HepG2 (cell line): ENCODE results near the gene SOX8. TPM values are rescaled to one million over a fixed set of nuclear protein-coding genes. Genes with fewer than 3 reads are reported as not detected.
A peak's percentile ranks its signal among the peaks of the same experiment; 100 is the strongest.

Experiments used
- ATAC-seq: fragments of 200-7000 bp; cut with Tn5 transposase; 3 replicates; pipeline ENCODE4 v1.9.1; 2020; ENCODE audit warnings: mild to moderate bottlenecking, moderate library complexity
- BruUV-seq: library from RNA; stranded (reverse); fragments of 400-500 nt; replicated peaks from 2 replicates; lab custom pipeline; 2021; lab: Mats Ljungman, UMichigan
- CTCF ChIA-PET: fragments of 300-600 bp; formaldehyde crosslinking; extraction: SDS; loops from one replicate; lab custom pipeline; 2021; ENCODE audit warnings: low total read pairs, inconsistent platforms, low intra/inter-chr PET ratio; lab: Yijun Ruan, JAX
- POLR2A ChIA-PET: fragments of 350-600 bp; sonication (Branson Sonifier 250); formaldehyde crosslinking; loops from one replicate; lab custom pipeline; 2020; ENCODE audit warnings: antibody characterized with exemption, inconsistent platforms; lab: Yijun Ruan, JAX
- DNase-seq: peaks from one replicate; pipeline ENCODE4 v3.0.0-alpha.2; 2015; ENCODE audit warnings: low spot score
- FAIRE-seq: peaks from 3 replicates; lab custom pipeline; 2011; peaks lifted over from hg19 to GRCh38; lab: Jason Lieb, UNC
- H2AFZ ChIP-seq: one replicate; pipeline ENCODE4 v1.6.1; 2011; ENCODE audit warnings: low read length, inconsistent platforms
- H3K27ac ChIP-seq: fragments of 300-600 bp; 3 replicates; pipeline ENCODE4 v1.8.0; 2011; ENCODE audit warnings: mixed run types, mild to moderate bottlenecking, mixed read lengths, low read length, inconsistent platforms; ENCODE audit not compliant: insufficient read depth; ENCODE audit errors: extremely low read length
- H3K27me3 ChIP-seq, 2 experiments: fragments of 200-600 bp in 1 of 2; 2 replicates in 1 of 2; 3 replicates in 1 of 2; pipeline versions ENCODE4 v1.6.0 to v1.8.0; 2011; ENCODE audit warnings: low read length in 2 of 2, mild to moderate bottlenecking in 2 of 2, moderate library complexity in 2 of 2, inconsistent platforms in 1 of 2; ENCODE audit not compliant: insufficient read depth in 2 of 2, control insufficient read depth in 1 of 2
- H3K36me3 ChIP-seq, 2 experiments: fragments of 200-600 bp in 1 of 2; replicated peaks in 1 of 2; 2 replicates in 1 of 2; 3 replicates in 1 of 2; pipeline versions ENCODE4 v1.5.1 to v1.8.0; 2011; ENCODE audit warnings: low read length in 2 of 2, inconsistent platforms in 1 of 2; ENCODE audit not compliant: insufficient read depth in 2 of 2, control insufficient read depth in 1 of 2
- H3K4me1 ChIP-seq: 2 replicates; pipeline ENCODE4 v1.5.1; 2012; ENCODE audit warnings: low read length, inconsistent platforms; ENCODE audit not compliant: insufficient read depth
- H3K4me2 ChIP-seq: 2 replicates; pipeline ENCODE4 v1.6.0; 2011; ENCODE audit warnings: low read depth, low read length, inconsistent platforms
- H3K4me3 ChIP-seq, 3 experiments: fragments of 200-600 bp in 1 of 3; sonication (generic), shearing (Covaris generic) in 1 of 3; replicated peaks in 1 of 3; 2 replicates each; pipeline ENCODE4 v1.5.1; 2011 to 2016; ENCODE audit warnings: low read length in 3 of 3, inconsistent platforms in 2 of 3, low read depth in 2 of 3, mild to moderate bottlenecking in 2 of 3, control low read depth in 1 of 3, mixed read lengths in 1 of 3; ENCODE audit not compliant: insufficient read depth in 1 of 3
- H3K79me2 ChIP-seq: one replicate; pipeline ENCODE4 v1.6.1; 2011; ENCODE audit warnings: low read length, inconsistent platforms; ENCODE audit not compliant: insufficient read depth
- H3K9ac ChIP-seq: 2 replicates; pipeline ENCODE4 v1.6.0; 2011; ENCODE audit warnings: mild to moderate bottlenecking, low read depth, low read length, inconsistent platforms; ENCODE audit not compliant: insufficient read depth
- H3K9me3 ChIP-seq: 2 replicates; pipeline ENCODE4 v1.5.1; 2012; ENCODE audit warnings: mild to moderate bottlenecking, low read length
- H4K20me1 ChIP-seq: 2 replicates; pipeline ENCODE4 v1.6.0; 2011; ENCODE audit warnings: inconsistent platforms, mild to moderate bottlenecking, low read length, moderate library complexity; ENCODE audit not compliant: insufficient read depth
- CBX5 ChIP-seq: sonication (generic); formaldehyde crosslinking; IDR thresholded peaks from 2 replicates; pipeline ENCODE4 v1.4.0; 2020; ENCODE audit warnings: missing genetic modification reagents, borderline replicate concordance
- CERS6 ChIP-seq: sonication (generic); formaldehyde crosslinking; IDR thresholded peaks from 2 replicates; pipeline ENCODE4 v1.5.0; 2020; ENCODE audit warnings: missing genetic modification reagents
- DR1 ChIP-seq: sonication (generic); formaldehyde crosslinking; IDR thresholded peaks from 2 replicates; pipeline ENCODE4 v1.8.0; 2021; ENCODE audit warnings: mild to moderate bottlenecking, missing genetic modification reagents, inconsistent platforms
- HNRNPL ChIP-seq: fragments of 200-400 bp; formaldehyde crosslinking; IDR thresholded peaks from 2 replicates; pipeline ENCODE4 v1.6.1; 2017; ENCODE audit warnings: mild to moderate bottlenecking, low read depth, low read length
- KDM6A ChIP-seq: IDR thresholded peaks from 2 replicates; pipeline ENCODE4 v1.6.1; 2016; ENCODE audit warnings: low read depth
- KLF12 ChIP-seq: sonication (generic); formaldehyde crosslinking; IDR thresholded peaks from 2 replicates; pipeline ENCODE4 v1.4.0; 2020; ENCODE audit warnings: missing genetic modification reagents, borderline replicate concordance
- NR2F6 ChIP-seq, 2 experiments: IDR thresholded peaks; 2 replicates each; pipeline ENCODE4 v1.6.1; 2016; ENCODE audit warnings: antibody characterized with exemption in 1 of 2, mild to moderate bottlenecking in 1 of 2
- SAP130 ChIP-seq: IDR thresholded peaks from 2 replicates; pipeline ENCODE4 v1.6.1; 2016; ENCODE audit warnings: low read depth
- SATB2 ChIP-seq: sonication (generic); formaldehyde crosslinking; IDR thresholded peaks from 2 replicates; pipeline ENCODE4 v1.5.0; 2020; ENCODE audit warnings: missing genetic modification reagents
- SOX5 ChIP-seq: IDR thresholded peaks from 2 replicates; pipeline ENCODE4 v1.6.1; 2016; ENCODE audit warnings: borderline replicate concordance
- TFDP2 ChIP-seq: sonication (generic); formaldehyde crosslinking; IDR thresholded peaks from 2 replicates; pipeline ENCODE4 v1.4.0; 2020; ENCODE audit warnings: missing genetic modification reagents
- ZIK1 ChIP-seq: sonication (generic); formaldehyde crosslinking; IDR thresholded peaks from 2 replicates; pipeline ENCODE4 v1.5.0; 2020; ENCODE audit warnings: mild to moderate bottlenecking, low read depth, missing genetic modification reagents, borderline replicate concordance
- ZNF776 ChIP-seq: sonication (generic); formaldehyde crosslinking; IDR thresholded peaks from 2 replicates; pipeline ENCODE4 v1.4.0; 2020; ENCODE audit warnings: mild to moderate bottlenecking, missing genetic modification reagents
- WGBS: methylation state at CpG from one replicate; pipeline ENCODE4 v1.1.6; 2017; ENCODE audit warnings: low lambda C conversion rate; 5-methylcytosine and 5-hydroxymethylcytosine counted together
- in situ Hi-C: cut with HindIII; loops from 2 replicates; pipeline ENCODE4 v1.10.0; 2017; ENCODE audit warnings: low pct_unique_long_range_greater_than_20kb; ENCODE audit not compliant: extremely low pct_ligation_motif_present
- intact Hi-C: fragments of 100-400 bp; cut with micrococcal nuclease; formaldehyde crosslinking; loops from one replicate; pipeline ENCODE4 v1.10.0; 2022; ENCODE audit not compliant: unreplicated experiment
- polyA plus RNA-seq, 8 experiments: library from polyadenylated mRNA; depleted of rRNA in 3 of 8; stranded (reverse) in 7 of 8; unstranded in 1 of 8; fragments of >200 nt; fragmentation: Illumina TruSeq in 4 of 8; extraction: Trizol in 4 of 8; gene quantifications; 2 replicates each; pipeline versions ENCODE4 v1.2.1 to v1.2.3, GENCODE V29; 2011 to 2016; ENCODE audit warnings: low read depth in 4 of 8, missing spikeins in 1 of 8, mixed read lengths in 1 of 8; ENCODE audit not compliant: insufficient read depth in 1 of 8
- total RNA-seq, 5 experiments: library from RNA; depleted of rRNA; stranded (reverse); fragments of >200 nt; fragmentation: Illumina TruSeq; extraction: Trizol; gene quantifications; 2 replicates each; pipeline ENCODE4 v1.2.3, GENCODE V29; 2016; ENCODE audit warnings: low read depth in 1 of 5

SOX8 gene
- total and polyA plus RNA-seq, 2 of the 13 experiments (the other 11 are each of a cell fraction or from before 2014, with no cell fraction given) = 0.20 to 0.28 TPM

GRCh38 chr16:990516-991291 is 9.1 kb downstream of the SOX8 start:
- no TSS peak for BruUV-seq
- Histone ChIP-seq H3K9ac (no peak overlapping the region), H3K4me1 (no peaks in the 10 kb centered on the region), H3K79me2 (no peaks in the 10 kb centered on the region), H3K9me3 (no peaks in the 10 kb centered on the region), H3K27ac (no peak overlapping the region), H3K27me3 (peaks cover 14 to 77% of the 10 kb centered on the region in 2 experiments), H3K36me3 (no peaks in the 10 kb centered on the region), H4K20me1 (no peaks in the 10 kb centered on the region), H2AFZ (no peak overlapping the region), H3K4me2 (no peak overlapping the region), H3K4me3 (no peak overlapping the region)
- FAIRE-seq (no peak), DNase-seq (no peak), ATAC-seq (no peak)
- POLR2A ChIA-PET = no interaction called here
- CTCF ChIA-PET = no interaction called here
- 44% methylated on average over 22 of the region's 41 CpGs for WGBS
- in situ Hi-C loops (no loop called here), intact Hi-C loops (no loop called here)
- 0 out of 2 replicates have a peak, but pooled peaks have one; percentile 71 for TF ChIP-seq HNRNPL
- TF ChIP-seq ZIK1 (CRISPR knock-in tag) = no peak

GRCh38 chr16:991345-991744 is 9.8 kb downstream of the SOX8 start:
- in situ Hi-C loops = no loop called here
- no peak for DNase-seq
- Histone ChIP-seq H3K27me3 (peaks cover 10 to 77% of the 10 kb centered on the region in 2 experiments), H3K9ac (no peak overlapping the region), H3K27ac (no peak overlapping the region), H3K36me3 (no peaks in the 10 kb centered on the region), H2AFZ (no peak overlapping the region), H4K20me1 (no peaks in the 10 kb centered on the region), H3K4me2 (no peak overlapping the region), H3K4me1 (no peaks in the 10 kb centered on the region), H3K79me2 (no peaks in the 10 kb centered on the region), H3K4me3 (no peak overlapping the region), H3K9me3 (no peaks in the 10 kb centered on the region)
- WGBS = 24% methylated on average over 8 of the region's 11 CpGs
- no TSS peak for BruUV-seq
- intact Hi-C loops = no loop called here
- POLR2A ChIA-PET = no interaction called here
- CTCF ChIA-PET = no interaction called here
- no peak for ATAC-seq
- no peak for FAIRE-seq
- TF ChIP-seq KLF12 (CRISPR knock-in tag) (no peak), CERS6 (CRISPR knock-in tag) (no peak), ZNF776 (CRISPR knock-in tag) (no peak), SATB2 (CRISPR knock-in tag) (no peak), NR2F6 (IDR thresholded peaks at IDR 0.05) (no peak), NR2F6 (CRISPR knock-in tag; IDR thresholded peaks at IDR 0.05) (no peak), TFDP2 (CRISPR knock-in tag) (no peak), SOX5 (CRISPR knock-in tag) (no peak), DR1 (no peak), KDM6A (no peak), SAP130 (no peak), CBX5 (CRISPR knock-in tag) (no peak)
